Neural cell (in vitro differentiated cells): ENCODE results near the gene CCDC87.

ENCODE experiments used
- TAF1 ChIP-seq: IDR thresholded peaks from 2 replicates; pipeline ENCODE4 v1.6.1; 2012; ENCODE audit warnings: low read depth
- TF ChIP-seq, protein P1 (sequence below): fragments of 450-650 bp; IDR thresholded peaks from 2 replicates; pipeline ENCODE4 v1.5.1; 2014; ENCODE audit warnings: antibody characterized with exemption, mild to moderate bottlenecking, moderate library complexity; ENCODE audit not compliant: poor library complexity, severe bottlenecking

- TF ChIP-seq, protein P1, sequence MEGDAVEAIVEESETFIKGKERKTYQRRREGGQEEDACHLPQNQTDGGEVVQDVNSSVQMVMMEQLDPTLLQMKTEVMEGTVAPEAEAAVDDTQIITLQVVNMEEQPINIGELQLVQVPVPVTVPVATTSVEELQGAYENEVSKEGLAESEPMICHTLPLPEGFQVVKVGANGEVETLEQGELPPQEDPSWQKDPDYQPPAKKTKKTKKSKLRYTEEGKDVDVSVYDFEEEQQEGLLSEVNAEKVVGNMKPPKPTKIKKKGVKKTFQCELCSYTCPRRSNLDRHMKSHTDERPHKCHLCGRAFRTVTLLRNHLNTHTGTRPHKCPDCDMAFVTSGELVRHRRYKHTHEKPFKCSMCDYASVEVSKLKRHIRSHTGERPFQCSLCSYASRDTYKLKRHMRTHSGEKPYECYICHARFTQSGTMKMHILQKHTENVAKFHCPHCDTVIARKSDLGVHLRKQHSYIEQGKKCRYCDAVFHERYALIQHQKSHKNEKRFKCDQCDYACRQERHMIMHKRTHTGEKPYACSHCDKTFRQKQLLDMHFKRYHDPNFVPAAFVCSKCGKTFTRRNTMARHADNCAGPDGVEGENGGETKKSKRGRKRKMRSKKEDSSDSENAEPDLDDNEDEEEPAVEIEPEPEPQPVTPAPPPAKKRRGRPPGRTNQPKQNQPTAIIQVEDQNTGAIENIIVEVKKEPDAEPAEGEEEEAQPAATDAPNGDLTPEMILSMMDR = no peak
- TF ChIP-seq TAF1 = no peak
These were observed 38.3 kb downstream of the CCDC87 start for GRCh38 chr11:66554602-66555001.
